GM21576 (cell line): ENCODE data around the gene YPEL3.
"Not testable (repeated sequence)": the region's sequence is repeated elsewhere in the genome, so short reads cannot be mapped to it uniquely, and the experiment has no call there.

Experiments
- ATAC-seq: cut with Tn5 transposase; IDR thresholded peaks from one replicate; pipeline ENCODE4 v1.9.1; 2021; ENCODE audit warnings: mild to moderate bottlenecking, moderate library complexity; ENCODE audit not compliant: unreplicated experiment

Gene YPEL3

GRCh38 chr16:30096105-30096861, at the start of gene YPEL3:
YPEL3 (minus strand) TSS chr16:30096213; CDS start chr16:30095482, 731 bp downstream.
- peak; percentile 29 for ATAC-seq

DNA sequence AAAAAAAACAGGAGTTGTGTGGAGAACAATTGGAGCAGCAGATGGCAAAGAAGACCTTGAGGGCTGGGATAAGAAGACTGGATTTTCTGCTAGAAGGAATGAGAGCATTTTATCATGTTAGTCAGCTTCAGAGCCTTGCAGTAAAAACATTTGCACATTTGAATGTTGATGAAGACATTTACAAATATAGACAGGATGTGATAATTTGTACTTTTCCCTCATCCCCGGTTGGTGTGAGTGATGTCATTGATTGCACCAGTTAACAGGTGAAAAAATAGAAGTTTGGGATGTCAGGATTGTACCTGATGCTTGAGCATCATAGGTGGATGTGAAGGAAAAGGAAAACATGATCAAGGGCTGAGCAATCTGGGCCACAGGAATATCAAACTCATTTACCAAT, 49.6 kb upstream of the YPEL3 start:
- ATAC-seq = no peak

- ATAC-seq = no peak
These were observed 48.9 kb upstream of the YPEL3 start for GRCh38 chr16:30144917-30145316.

DNA sequence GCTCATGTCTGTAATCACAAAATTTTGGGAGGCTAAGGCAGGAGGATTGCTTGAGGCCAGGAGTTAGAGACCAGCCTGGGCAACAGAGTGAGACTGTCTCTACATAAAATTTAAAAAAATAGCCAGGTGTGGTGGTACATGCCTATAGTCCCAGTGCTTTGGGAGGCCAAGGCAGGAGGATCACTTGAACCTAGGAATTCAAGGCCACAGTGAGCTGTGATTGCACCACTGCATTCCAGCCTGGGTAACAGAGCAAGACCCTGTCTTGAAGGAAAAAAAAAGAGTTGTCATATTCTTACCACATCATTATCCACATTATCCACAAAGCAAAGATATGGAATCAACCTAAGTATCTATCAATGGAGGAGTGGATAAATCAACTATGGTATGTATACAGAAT, 48.0 kb upstream of the YPEL3 start:
- no peak for ATAC-seq

- ATAC-seq = no peak
These were observed 47.3 kb upstream of the YPEL3 start for GRCh38 chr16:30143347-30143702.

DNA sequence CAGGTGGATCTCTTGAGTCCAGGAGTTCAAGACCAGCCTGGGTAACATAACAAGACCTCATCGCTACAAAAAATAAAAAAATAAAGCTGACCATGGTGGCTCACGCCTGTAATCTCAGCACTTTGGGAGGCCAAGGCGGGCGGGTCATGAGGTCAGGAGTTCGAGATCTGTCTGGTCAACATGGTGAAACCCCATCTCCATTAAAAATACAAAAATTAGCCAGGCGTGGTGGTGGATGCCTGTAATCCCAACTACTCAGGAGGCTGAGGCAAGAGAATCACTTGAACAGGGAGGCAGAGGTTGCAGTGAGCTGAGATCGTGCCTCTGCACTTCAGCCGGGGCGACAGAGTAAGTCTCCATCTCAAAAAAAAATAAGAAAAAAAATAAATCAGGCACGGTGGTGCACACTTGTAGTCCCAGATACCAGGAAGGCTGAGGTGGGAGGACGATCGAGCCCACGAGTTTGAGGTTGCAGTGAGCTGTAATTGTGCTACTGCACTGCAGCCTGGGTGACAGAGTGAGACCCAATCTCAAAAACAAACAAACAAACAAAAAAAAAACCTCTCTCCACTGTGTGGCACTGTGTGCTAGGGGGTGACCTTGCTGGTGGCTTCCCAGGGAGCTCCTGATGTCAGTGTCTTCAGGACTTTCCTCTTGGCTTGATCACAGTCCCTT, 46.8 kb upstream of the YPEL3 start:
- ATAC-seq = no peak

DNA sequence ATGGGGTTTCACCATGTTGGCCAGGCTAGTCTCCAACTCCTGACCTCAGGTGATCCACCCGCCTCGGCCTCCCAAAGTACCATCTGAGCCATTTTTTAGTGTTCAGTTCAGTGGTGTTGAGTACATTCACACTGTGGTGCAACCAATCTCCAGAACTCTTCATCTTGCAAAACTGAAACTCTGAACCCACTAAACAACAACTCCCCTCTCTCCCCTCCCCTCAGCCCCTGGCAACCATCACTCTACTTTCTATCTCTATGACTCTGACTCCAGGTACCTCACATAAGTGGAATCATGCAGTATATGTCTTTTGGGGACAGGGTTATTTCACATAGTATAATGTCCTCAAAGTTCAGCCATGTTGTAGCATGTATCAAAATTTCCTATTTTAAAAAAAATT, 45.7 kb upstream of the YPEL3 start:
- no peak for ATAC-seq

DNA sequence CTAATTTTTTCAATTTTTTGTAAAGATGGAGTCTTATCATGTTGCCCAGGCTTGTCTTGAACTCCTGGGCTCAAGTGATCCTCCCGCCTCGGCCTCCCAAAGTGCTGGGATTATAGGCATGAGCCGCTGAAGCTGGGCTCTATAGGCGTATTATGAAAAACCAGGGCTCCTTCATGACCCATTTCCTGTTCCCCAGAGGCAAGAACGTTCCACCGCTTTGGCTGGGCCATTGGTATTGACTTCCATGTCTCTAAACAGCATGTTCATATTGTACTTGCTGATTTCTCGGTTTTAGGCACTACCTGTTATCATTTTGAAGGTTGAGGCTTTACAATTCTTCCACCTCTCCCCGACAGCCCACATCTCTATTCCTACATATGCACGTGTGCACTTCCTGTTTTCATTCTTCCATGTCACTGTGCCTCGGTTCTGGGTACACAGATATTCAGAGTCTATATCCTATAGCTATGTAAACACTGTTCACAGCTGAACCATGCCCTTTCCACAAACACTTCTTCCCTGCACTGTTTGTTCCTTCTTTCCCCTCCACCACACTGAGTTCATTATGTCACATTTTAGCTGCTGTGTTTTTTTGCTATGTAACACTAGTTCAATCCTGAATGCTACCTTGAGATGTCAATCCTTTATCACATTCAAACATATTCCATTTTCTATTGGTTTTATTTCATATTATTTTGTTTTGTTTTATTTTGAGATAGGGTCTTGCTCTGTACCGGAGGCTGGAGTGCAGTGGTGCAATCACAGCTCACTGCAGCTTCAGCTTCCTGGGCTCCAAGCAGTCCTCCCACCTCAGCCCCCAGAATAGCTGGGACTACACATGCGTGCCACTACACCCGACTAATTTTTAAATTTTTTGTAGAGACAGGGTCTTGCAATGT, 43.8 kb upstream of the YPEL3 start:
- no peak for ATAC-seq

DNA sequence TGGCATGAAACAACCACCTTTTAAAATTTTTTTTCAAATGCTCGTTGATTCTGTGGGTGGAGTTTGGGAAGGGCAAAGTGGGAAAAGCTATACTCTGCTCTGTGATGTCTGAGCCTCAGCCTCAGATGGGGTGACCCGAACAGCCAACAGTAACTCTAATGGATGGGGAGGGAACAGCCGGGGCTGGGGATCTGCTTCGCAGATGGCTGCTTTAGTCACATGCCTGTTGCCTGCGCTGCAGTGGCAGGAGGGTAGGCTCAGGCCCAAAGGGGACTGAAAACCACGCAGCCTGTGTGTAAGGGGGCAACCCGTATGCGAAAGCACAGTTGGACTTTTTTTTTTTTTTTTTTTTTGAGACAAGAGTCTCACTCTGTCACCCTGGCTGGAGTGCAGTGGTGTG, 41.9 kb upstream of the YPEL3 start:
- ATAC-seq = no peak

- ATAC-seq = no peak
These were observed 41.1 kb upstream of the YPEL3 start for GRCh38 chr16:30136971-30137605.

DNA sequence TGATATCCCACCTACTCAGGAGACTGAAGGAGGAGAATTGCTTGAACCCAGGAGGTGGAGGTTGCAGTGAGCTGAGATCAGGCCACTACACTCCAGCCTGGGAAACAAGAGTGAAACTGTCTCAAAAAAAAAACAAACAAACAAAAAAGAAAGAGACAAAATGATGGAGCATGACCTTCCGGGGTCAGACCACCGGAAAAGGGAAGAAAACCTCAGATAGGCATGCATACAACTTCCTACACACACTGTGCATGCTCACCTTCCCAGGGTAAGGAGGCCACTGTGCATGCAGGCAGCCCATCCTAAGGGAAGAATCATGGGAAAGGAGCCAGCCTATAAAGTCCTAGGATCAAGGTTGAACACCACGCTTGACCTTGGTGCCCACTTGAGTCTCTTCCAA, 36.6 kb upstream of the YPEL3 start:
- no peak for ATAC-seq

DNA sequence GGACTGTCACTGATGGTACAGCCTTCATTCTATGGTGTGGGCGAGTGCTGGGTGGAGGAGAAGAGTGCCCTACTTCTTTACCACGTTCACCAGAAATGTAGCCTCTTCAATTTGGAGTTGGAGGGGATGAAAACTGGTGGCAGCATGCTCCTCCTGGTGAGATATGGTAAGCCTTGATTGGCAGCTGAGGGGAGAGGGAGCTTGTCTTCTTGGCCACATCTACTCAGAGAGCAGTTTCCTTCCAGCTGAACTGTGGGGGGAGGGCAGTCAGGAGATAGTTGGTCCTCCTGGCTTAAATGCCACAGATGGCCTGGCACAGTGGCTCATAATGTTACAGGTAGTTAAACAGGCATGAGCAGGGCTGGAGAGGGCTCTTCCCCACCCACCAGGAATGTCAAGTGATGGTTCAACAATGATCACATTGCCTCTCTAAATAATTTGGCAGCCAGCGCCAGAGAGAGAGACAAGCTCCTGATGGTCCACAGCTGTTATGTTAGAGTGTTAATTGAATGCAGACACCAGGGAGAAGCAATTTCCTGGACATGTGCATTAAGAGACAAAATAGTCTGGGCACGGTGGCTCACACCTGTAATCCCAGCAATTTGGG, 36.0 kb upstream of the YPEL3 start:
- no peak for ATAC-seq

DNA sequence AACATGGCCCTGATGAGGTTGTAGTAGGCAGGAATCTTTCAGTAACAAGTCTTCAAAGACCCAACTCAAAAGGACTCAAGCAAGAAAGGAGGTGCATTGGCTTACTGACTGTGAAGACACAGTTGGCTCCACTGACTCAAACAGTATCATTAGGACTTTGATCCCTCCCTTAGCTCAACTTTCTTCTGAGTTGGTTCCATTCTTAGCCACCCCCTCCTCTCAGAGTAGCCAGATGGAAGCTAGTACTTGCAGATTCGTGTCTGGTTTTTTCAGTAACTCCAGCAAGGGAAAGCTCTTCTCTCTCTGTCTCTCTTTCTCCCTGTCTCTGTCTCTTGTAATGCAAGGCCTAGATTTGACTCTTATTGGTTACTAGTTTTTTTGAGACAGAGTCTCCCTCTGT, 32.0 kb upstream of the YPEL3 start:
- no peak for ATAC-seq

GRCh38 chr16:30125690-30126089, 29.7 kb upstream of the YPEL3 start:
- not testable (repeated sequence) for ATAC-seq

- no peak for ATAC-seq
These were observed 29.0 kb upstream of the YPEL3 start for GRCh38 chr16:30124985-30125379.

- ATAC-seq = no peak
These were observed 26.7 kb upstream of the YPEL3 start for GRCh38 chr16:30122604-30123160.

- ATAC-seq = no peak
These were observed 25.9 kb upstream of the YPEL3 start for GRCh38 chr16:30121741-30122571.

DNA sequence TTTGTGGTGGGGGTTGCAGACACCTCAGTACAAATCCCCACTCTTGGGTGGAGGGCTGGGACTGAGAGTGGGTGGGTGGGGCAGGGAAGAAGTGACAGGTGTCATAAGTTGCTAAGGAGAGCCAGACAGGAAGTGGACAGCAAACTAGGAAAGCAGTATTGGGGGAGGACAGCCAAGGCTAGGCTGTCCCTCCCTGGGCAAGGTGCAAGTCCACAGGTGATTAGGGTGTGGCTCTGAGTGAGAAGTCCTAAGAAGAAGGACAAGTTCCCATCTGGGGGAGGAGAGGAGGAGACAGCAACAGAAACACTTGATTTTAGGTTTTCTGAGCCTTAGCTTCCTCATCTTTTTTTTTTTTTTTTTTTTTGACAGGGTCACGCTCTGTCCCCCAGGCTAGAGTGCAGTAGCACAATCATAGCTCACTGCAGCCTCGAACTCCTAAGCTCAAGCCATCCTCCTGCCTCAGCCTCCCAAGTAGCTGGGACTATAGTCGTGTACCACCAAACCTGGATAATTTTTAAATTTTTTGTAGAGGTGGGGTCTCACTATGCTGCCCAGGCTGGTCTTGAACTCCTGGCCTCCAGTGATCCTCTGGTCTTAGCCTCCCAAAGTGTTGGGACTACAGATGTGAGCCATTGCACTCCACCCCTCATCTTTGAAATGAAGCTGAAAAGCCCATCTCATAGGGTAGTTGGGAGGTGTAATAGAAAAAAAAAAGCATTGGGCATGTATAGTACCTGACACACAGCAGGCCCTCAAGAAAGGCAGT, 24.5 kb upstream of the YPEL3 start:
- ATAC-seq = no peak

DNA sequence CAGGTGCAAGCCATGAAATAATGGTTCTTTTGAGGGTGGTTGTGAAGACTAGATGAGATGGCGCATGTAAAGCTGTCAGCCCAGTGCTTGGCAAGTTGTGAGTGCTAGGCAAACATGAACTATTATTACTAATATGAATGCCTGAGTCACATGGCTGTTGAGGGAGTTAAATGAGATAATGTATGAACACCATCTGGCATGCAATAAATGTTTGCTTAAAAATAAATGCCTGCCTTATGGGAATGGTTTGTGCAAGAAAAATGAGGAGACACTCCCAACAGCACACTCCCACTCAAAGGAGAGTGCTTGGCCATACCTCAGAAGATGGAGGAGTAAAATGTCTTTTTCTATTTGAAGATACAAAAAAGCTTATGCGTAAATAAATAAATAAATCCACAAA, 23.4 kb upstream of the YPEL3 start:
- no peak for ATAC-seq
